K562 (cell line): Measurements from ENCODE around the gene ERCC1. TPM values are rescaled to one million over a fixed set of nuclear protein-coding genes. Genes with fewer than 3 reads are reported as not detected.

Experiments used
- BCOR ChIP-seq: fragments of 450-650 bp; IDR thresholded peaks from 2 replicates; pipeline ENCODE4 v1.6.1; 2016
- BRF2 ChIP-seq: IDR thresholded peaks from 3 replicates; pipeline ENCODE4 v1.6.1; 2011; ENCODE audit warnings: borderline replicate concordance, mild to moderate bottlenecking; ENCODE audit not compliant: insufficient read length, insufficient read depth
- CHD4 ChIP-seq: fragments of 200-600 bp; sonication (generic); IDR thresholded peaks from 3 replicates; pipeline ENCODE4 v1.6.1; 2012; ENCODE audit warnings: low read depth, mild to moderate bottlenecking, mixed read lengths, low read length, inconsistent platforms; ENCODE audit not compliant: insufficient read depth, insufficient replicate concordance, poor library complexity, severe bottlenecking
- ELK1 ChIP-seq: sonication (generic); formaldehyde crosslinking; IDR thresholded peaks from 2 replicates; pipeline ENCODE4 v1.8.1; 2022; ENCODE audit warnings: missing genetic modification reagents
- GABPA ChIP-seq: fragments of 200-800 bp; sonication (Bioruptor generic); conservative IDR thresholded peaks from 2 replicates; pipeline ENCODE4 v1.6.1; 2016; ENCODE audit warnings: low read depth, missing genetic modification characterization, missing compliant biosample characterization
- HOMEZ ChIP-seq: fragments of 250-450 bp; sonication (Bioruptor Pico); IDR thresholded peaks from 2 replicates; pipeline ENCODE4 v1.4.0; 2020; ENCODE audit warnings: mild to moderate bottlenecking, moderate library complexity
- ILF3 ChIP-seq: fragments of 450-650 bp; IDR thresholded peaks from 2 replicates; pipeline ENCODE4 v1.6.1; 2018; ENCODE audit warnings: antibody characterized with exemption, mild to moderate bottlenecking, moderate library complexity, borderline replicate concordance
- JUN ChIP-seq, 2 experiments: sonication (generic) in 1 of 2; formaldehyde crosslinking in 1 of 2; IDR thresholded peaks; 2 replicates each; pipeline versions ENCODE4 v1.6.1 to v1.8.0; 2012 to 2022; ENCODE audit warnings: borderline replicate concordance in 2 of 2, mild to moderate bottlenecking in 2 of 2, improper control_type of control experiment in 1 of 2, low read depth in 1 of 2, low read length in 1 of 2, missing genetic modification reagents in 1 of 2
- KAT8 ChIP-seq: fragments of 450-650 bp; IDR thresholded peaks from 2 replicates; pipeline ENCODE4 v1.6.1; 2016; ENCODE audit warnings: low read depth, mild to moderate bottlenecking
- KLF1 ChIP-seq: fragments of 450-650 bp; IDR thresholded peaks from 2 replicates; pipeline ENCODE4 v1.6.1; 2016; ENCODE audit warnings: missing genetic modification characterization, missing compliant biosample characterization
- MECOM ChIP-seq: fragments of 250-450 bp; sonication (Bioruptor Pico); IDR thresholded peaks from 2 replicates; pipeline ENCODE4 v1.8.0; 2022; ENCODE audit warnings: inconsistent platforms
- NCOA4 ChIP-seq: fragments of 450-650 bp; IDR thresholded peaks from 2 replicates; pipeline ENCODE4 v1.6.1; 2018; ENCODE audit warnings: mild to moderate bottlenecking; ENCODE audit not compliant: partially characterized antibody
- NFXL1 ChIP-seq: fragments of 450-650 bp; formaldehyde crosslinking; IDR thresholded peaks from 2 replicates; pipeline ENCODE4 v1.4.0; 2021; ENCODE audit warnings: mild to moderate bottlenecking
- NRF1 ChIP-seq, 2 experiments: fragments of 450-650 bp; IDR thresholded peaks in 1 of 2; conservative IDR thresholded peaks in 1 of 2; 2 replicates each; pipeline ENCODE4 v1.6.1; 2014; ENCODE audit warnings: mild to moderate bottlenecking in 2 of 2
- SIRT6 ChIP-seq: IDR thresholded peaks from one replicate; pipeline ENCODE4 v1.6.1; 2012; ENCODE audit warnings: low read depth, mild to moderate bottlenecking, control low read depth, inconsistent platforms, low read length, moderate library complexity
- SMARCC2 ChIP-seq: fragments of 450-650 bp; IDR thresholded peaks from 2 replicates; pipeline ENCODE4 v1.6.1; 2017; ENCODE audit warnings: antibody characterized with exemption, moderate library complexity, mild to moderate bottlenecking, low read depth
- SRSF3 ChIP-seq: fragments of 200-400 bp; formaldehyde crosslinking; IDR thresholded peaks from 2 replicates; pipeline ENCODE4 v1.6.1; 2016; ENCODE audit warnings: mild to moderate bottlenecking, low read length, moderate library complexity; ENCODE audit not compliant: insufficient read depth
- TBP ChIP-seq: optimal IDR thresholded peaks from 2 replicates; pipeline ENCODE3; 2011; ENCODE audit warnings: low read depth, low read length, improper control_type of control experiment
- TRIM24 ChIP-seq, 2 experiments: fragments of 450-650 bp; IDR thresholded peaks; 2 replicates each; pipeline ENCODE4 v1.6.1; 2016
- UBTF ChIP-seq, 2 experiments: IDR thresholded peaks; 2 replicates each; pipeline ENCODE4 v1.6.1; 2012; ENCODE audit warnings: improper control_type of control experiment in 2 of 2, low read depth in 2 of 2, low read length in 2 of 2, borderline replicate concordance in 1 of 2
- ZNF174 ChIP-seq: fragments of 250-450 bp; sonication (Bioruptor Pico); IDR thresholded peaks from 2 replicates; pipeline ENCODE4 v1.4.0; 2020; ENCODE audit warnings: mild to moderate bottlenecking
- ZNF764 ChIP-seq: fragments of 250-450 bp; sonication (Bioruptor Pico); IDR thresholded peaks from 2 replicates; pipeline ENCODE4 v1.4.0; 2020; ENCODE audit warnings: low read depth, mild to moderate bottlenecking, moderate library complexity
- polyA plus RNA-seq, 8 experiments: library from polyadenylated mRNA; depleted of rRNA in 4 of 8; stranded (reverse) in 5 of 8; unstranded in 3 of 8; fragments of >200 nt; fragmentation: Nextera tagmentation in 2 of 8; fragmentation: Illumina TruSeq in 1 of 8; extraction: Ambion mirVana in 2 of 8; extraction: Trizol in 1 of 8; gene quantifications; 2 replicates each; pipeline versions ENCODE4 v1.2.1 to v1.2.3, GENCODE V29; 2011 to 2014; ENCODE audit warnings: inconsistent platforms in 1 of 8, missing spikeins in 1 of 8
- total RNA-seq, 7 experiments: library from RNA; depleted of rRNA in 6 of 7; stranded (reverse); fragments of >200 nt in 6 of 7; fragmentation: Illumina TruSeq in 2 of 7; extraction: Trizol in 2 of 7; gene quantifications; 2 replicates each; pipeline versions ENCODE4 v1.2.1 to v1.2.3, GENCODE V29; 2011 to 2021; ENCODE audit warnings: low replicate concordance in 1 of 7

ERCC1 gene
- total and polyA plus RNA-seq, 9 of the 15 experiments (the other 6 are each of a cell fraction or from before 2014, with no cell fraction given): 9.3 to 92.6 (median 60.0) TPM

DNA sequence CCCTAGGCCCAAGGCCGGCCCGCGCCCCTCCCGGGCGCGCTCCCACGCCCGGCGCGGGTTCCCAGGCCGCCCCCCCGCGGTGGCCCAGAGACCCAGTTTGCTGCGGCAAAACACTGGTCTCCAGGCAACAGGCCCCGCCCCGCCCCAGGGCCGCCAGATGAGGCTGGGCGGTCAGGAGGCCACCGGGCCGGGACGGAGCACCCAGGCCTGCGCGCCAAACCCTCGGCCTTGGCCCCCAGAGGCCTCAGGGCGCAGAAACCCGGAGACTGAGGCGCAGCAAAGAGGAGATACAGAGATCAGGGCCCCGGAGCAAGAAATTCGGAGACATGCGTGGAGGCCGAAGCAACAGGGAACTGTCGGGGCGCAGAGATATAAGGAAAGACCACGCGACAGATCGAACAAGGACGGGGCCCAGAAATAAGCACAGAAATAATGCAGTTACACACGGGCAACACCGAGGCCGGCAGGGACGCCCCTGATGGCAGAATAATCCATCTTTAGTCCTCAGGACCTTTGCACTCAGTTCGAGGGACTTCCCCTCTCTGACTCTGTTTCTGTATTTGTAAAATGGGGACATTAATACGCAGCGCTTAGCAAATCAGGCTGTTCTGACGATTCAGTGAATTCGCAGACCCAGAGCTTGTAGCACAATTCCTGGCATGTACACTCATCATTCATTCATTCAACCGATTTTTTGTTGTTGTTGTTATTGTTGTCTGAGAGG is 20.8 kb upstream of the ERCC1 start (continued):
- TF ChIP-seq ILF3: no peak
- TF ChIP-seq NRF1 (conservative IDR thresholded peaks at IDR 0.05 in 1 of 2, IDR thresholded peaks at IDR 0.05 in 1 of 2): peak; percentile 85 to 87
- TF ChIP-seq NCOA4: no peak
- TF ChIP-seq UBTF (IDR thresholded peaks at IDR 0.05; ENCODE audit: borderline replicate concordance in 1 of 2, low read depth in 2 of 2, low read length in 2 of 2): peak in 1 of 2 experiments; percentile 84; a peak in 2 of 4 replicates
- no peak for TF ChIP-seq KLF1 (tag)
- peak; percentile 42 for TF ChIP-seq BCOR
- TF ChIP-seq TBP: peak; percentile 48
- TF ChIP-seq GABPA (tag): no peak
- no peak for TF ChIP-seq SIRT6
- no peak for TF ChIP-seq NFXL1 (CRISPR knock-in tag)
- no peak for TF ChIP-seq BRF2
- TF ChIP-seq ZNF174 (CRISPR knock-in tag): no peak
- no peak for TF ChIP-seq CHD4
- no peak for TF ChIP-seq JUN (IDR thresholded peaks at IDR 0.05; ENCODE audit: borderline replicate concordance, low read depth, low read length)
- no peak for TF ChIP-seq JUN (CRISPR knock-in tag; IDR thresholded peaks at IDR 0.05; ENCODE audit: borderline replicate concordance)
- TF ChIP-seq MECOM (CRISPR knock-in tag): no peak
- TF ChIP-seq ELK1 (CRISPR knock-in tag): no peak
- no peak for TF ChIP-seq SRSF3
- TF ChIP-seq KAT8: no peak
- TF ChIP-seq SMARCC2: 0 out of 2 replicates have a peak, but pooled peaks have one; percentile 27
- TF ChIP-seq TRIM24 (IDR thresholded peaks at IDR 0.05): no peak
- TF ChIP-seq HOMEZ (CRISPR knock-in tag): no peak
- TF ChIP-seq ZNF764 (CRISPR knock-in tag): no peak
